ENCODE results near the gene TXNDC8.
"Not testable (repeated sequence)": the region's sequence is repeated elsewhere in the genome, so short reads cannot be mapped to it uniquely, and the experiment has no call there.

DNA sequence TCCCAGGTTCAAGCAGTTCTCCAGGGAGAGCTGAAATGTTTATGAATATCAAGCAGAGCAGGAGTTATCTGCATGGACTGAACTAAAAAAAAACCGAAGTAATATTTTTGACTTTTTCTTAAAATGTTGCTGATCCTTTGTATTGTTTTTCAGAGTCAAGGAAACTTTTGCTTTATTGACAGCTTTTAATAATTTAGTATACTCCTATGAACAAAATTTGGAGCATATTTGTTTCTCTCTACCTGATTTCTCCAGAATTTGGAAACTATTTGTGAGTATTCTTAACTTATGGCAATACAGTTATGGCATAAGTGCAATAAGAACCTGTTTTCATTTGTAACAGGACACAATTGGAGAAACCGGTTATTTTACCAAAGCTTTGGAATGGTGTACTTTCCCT lies 25.7 kb downstream of the TXNDC8 start:
- TF ChIP-seq, protein P1, sequence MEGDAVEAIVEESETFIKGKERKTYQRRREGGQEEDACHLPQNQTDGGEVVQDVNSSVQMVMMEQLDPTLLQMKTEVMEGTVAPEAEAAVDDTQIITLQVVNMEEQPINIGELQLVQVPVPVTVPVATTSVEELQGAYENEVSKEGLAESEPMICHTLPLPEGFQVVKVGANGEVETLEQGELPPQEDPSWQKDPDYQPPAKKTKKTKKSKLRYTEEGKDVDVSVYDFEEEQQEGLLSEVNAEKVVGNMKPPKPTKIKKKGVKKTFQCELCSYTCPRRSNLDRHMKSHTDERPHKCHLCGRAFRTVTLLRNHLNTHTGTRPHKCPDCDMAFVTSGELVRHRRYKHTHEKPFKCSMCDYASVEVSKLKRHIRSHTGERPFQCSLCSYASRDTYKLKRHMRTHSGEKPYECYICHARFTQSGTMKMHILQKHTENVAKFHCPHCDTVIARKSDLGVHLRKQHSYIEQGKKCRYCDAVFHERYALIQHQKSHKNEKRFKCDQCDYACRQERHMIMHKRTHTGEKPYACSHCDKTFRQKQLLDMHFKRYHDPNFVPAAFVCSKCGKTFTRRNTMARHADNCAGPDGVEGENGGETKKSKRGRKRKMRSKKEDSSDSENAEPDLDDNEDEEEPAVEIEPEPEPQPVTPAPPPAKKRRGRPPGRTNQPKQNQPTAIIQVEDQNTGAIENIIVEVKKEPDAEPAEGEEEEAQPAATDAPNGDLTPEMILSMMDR (CRISPR knock-in tag; IDR thresholded peaks at IDR 0.05) = not testable (repeated sequence)
- not testable (repeated sequence) for TF ChIP-seq TP53 (CRISPR knock-in tag; conservative IDR thresholded peaks at IDR 0.05); ZNF670 (CRISPR knock-in tag; IDR thresholded peaks at IDR 0.05; ENCODE audit: borderline replicate concordance); PHF20 (CRISPR knock-in tag; IDR thresholded peaks at IDR 0.05); KDM3A (CRISPR knock-in tag; IDR thresholded peaks at IDR 0.05; ENCODE audit: low read depth)

All from HepG2 (cell line).